ENCODE measurements around the gene CSRP2. TPM values are rescaled to one million over a fixed set of nuclear protein-coding genes. Genes with fewer than 3 reads are reported as not detected.

The CSRP2 gene
- total RNA-seq, 1 donor from 2014 or later, result 53.7 TPM

DNA sequence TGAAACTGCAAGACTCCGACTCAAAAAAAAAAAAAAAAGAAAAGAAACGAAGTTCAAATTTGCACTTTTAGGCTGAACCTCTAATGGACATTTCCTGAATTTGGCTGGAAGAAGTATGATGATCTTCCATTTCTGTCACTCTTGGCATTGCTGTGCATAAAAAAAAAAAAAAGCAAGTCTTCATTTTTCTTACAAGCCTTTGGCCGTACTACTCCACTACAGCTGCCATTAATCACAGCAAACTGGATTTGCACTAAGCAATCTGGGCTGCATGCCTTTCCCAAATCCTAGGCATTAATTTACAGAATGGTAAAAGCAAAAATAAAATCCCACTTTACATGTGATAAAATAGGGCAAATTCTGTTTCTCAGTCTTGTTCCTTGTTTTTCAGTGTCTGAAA is 7.1 kb downstream of the CSRP2 start:
- DNase-seq (ENCODE audit: extremely low spot score, unreplicated experiment), result no peak
- Mint-ChIP-seq H3K4me3 (ENCODE audit: unreplicated experiment) (no peak overlapping the region), H3K36me3 (ENCODE audit: unreplicated experiment) (peaks cover 2% of the 10 kb centered on the region), H3K27me3 (ENCODE audit: unreplicated experiment) (no peaks in the 10 kb centered on the region), H3K4me1 (ENCODE audit: unreplicated experiment) (peaks cover 6% of the 10 kb centered on the region), H3K9me3 (ENCODE audit: unreplicated experiment) (no peaks in the 10 kb centered on the region), H3K27ac (ENCODE audit: unreplicated experiment) (no peak overlapping the region)
- TF ChIP-seq, protein P1, sequence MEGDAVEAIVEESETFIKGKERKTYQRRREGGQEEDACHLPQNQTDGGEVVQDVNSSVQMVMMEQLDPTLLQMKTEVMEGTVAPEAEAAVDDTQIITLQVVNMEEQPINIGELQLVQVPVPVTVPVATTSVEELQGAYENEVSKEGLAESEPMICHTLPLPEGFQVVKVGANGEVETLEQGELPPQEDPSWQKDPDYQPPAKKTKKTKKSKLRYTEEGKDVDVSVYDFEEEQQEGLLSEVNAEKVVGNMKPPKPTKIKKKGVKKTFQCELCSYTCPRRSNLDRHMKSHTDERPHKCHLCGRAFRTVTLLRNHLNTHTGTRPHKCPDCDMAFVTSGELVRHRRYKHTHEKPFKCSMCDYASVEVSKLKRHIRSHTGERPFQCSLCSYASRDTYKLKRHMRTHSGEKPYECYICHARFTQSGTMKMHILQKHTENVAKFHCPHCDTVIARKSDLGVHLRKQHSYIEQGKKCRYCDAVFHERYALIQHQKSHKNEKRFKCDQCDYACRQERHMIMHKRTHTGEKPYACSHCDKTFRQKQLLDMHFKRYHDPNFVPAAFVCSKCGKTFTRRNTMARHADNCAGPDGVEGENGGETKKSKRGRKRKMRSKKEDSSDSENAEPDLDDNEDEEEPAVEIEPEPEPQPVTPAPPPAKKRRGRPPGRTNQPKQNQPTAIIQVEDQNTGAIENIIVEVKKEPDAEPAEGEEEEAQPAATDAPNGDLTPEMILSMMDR (IDR thresholded peaks at IDR 0.05), result no peak

DNA sequence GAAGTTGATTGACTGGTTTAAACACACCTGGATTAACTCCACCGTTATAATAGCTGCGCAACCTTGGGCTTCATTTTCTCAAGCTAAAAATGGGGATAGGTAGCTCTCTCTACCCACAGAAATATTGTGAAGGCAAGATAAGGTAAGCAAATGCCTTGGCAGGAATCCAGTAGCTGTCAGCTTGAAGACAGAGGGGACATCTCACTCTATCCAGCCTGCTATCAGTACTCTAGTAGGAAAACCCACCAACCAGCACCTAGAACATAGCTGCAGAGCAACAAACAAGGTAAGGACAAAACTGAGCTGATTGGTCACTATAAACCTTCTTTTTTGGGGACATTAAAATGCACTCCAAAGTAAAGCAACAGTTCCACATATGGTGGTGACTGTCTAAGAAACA is 7.7 kb downstream of the CSRP2 start:
- DNase-seq (ENCODE audit: extremely low spot score, unreplicated experiment), result no peak
- Mint-ChIP-seq H3K27me3 (ENCODE audit: unreplicated experiment) (no peaks in the 10 kb centered on the region), H3K4me1 (ENCODE audit: unreplicated experiment) (peaks cover 11% of the 10 kb centered on the region), H3K27ac (ENCODE audit: unreplicated experiment) (no peak overlapping the region), H3K4me3 (ENCODE audit: unreplicated experiment) (no peak overlapping the region), H3K36me3 (ENCODE audit: unreplicated experiment) (peaks cover 2% of the 10 kb centered on the region), H3K9me3 (ENCODE audit: unreplicated experiment) (no peaks in the 10 kb centered on the region)
- TF ChIP-seq, protein P1 (IDR thresholded peaks at IDR 0.05), result no peak

DNA sequence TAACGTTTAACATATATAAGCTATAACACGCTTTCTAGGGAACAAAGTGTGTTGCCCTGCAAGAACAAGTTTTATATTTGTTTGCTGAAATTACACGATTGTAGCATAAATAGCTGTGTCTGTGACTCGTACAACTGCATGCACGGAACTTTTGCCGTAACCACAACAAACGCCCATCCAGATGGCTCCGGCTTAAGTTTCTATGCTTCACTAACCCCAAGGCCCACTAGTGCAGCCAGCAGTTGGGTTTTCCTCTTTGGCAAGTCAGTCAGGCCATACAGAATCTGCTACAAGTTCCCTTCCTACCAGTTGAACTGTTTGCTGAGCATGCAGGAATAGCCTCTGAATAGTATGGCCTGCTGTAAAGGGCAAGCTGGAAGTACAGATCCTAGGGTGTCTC is 12.1 kb downstream of the CSRP2 start:
- TF ChIP-seq, protein P1 (IDR thresholded peaks at IDR 0.05), result no peak
- H3K36me3 Mint-ChIP-seq (ENCODE audit: unreplicated experiment), result peaks cover 7% of the 10 kb centered on the region
- no peak for DNase-seq (ENCODE audit: extremely low spot score, unreplicated experiment)
- no peak overlapping the region for H3K27ac Mint-ChIP-seq (ENCODE audit: unreplicated experiment)
- H3K27me3 Mint-ChIP-seq (ENCODE audit: unreplicated experiment), result no peaks in the 10 kb centered on the region
- no peaks in the 10 kb centered on the region for H3K9me3 Mint-ChIP-seq (ENCODE audit: unreplicated experiment)
- no peak overlapping the region for H3K4me3 Mint-ChIP-seq (ENCODE audit: unreplicated experiment)
- peaks cover 41% of the 10 kb centered on the region for H3K4me1 Mint-ChIP-seq (ENCODE audit: unreplicated experiment)

DNA sequence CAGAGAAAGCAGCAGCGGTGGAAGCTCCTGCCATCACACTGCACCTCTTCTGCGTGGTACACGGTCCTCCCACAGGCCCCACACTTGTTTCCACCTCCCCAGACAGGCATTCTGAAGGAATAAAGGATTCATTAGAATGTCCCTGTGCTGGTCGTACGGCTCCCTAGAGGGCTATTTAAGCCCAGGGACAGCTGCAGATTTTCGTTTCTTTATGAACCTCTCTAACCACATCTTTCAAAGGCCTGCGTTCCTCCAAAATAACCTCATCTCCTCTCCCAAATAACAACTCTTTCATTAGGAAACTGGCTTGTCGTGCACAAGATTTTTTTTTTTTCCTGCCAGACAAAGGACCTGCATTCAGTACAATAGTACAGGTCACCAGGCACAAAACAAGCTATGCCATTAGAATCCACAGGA is 12.7 kb downstream of the CSRP2 start:
- H3K4me3 Mint-ChIP-seq (ENCODE audit: unreplicated experiment), result no peak overlapping the region
- H3K27me3 Mint-ChIP-seq (ENCODE audit: unreplicated experiment), result no peaks in the 10 kb centered on the region
- no peaks in the 10 kb centered on the region for H3K9me3 Mint-ChIP-seq (ENCODE audit: unreplicated experiment)
- peak overlapping the region; percentile 87 for H3K27ac Mint-ChIP-seq (ENCODE audit: unreplicated experiment)
- TF ChIP-seq, protein P1 (IDR thresholded peaks at IDR 0.05), result no peak
- H3K36me3 Mint-ChIP-seq (ENCODE audit: unreplicated experiment), result peaks cover 11% of the 10 kb centered on the region
- H3K4me1 Mint-ChIP-seq (ENCODE audit: unreplicated experiment), result peaks cover 43% of the 10 kb centered on the region
- no peak for DNase-seq (ENCODE audit: extremely low spot score, unreplicated experiment)

DNA sequence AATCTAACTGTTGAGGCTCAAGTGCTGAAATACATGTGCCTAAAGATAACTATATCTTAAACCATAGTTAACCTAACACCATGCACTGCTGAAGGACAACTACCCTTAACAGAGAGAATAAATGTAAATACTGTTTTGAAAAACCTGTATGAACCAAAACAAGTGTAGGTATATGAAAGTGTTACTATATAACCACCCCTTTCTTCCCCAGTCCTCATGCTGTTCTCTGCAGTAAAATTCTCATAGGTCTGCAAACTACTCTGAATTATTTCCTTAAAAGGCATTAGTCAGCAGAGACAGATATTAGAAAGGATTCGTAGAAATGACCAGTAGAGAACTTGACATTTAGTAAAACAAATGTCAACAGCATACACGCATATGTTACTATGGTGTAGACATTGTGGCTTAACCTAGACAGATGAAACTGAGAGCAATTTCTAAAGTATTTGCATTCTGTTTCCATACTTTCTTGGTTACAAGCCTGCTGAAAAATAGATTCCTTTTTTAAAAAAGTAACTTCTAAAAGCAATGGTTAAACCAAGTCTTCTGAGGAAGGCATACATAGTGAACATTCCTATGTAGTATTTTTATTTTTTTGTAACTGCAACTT is 13.9 kb downstream of the CSRP2 start:
- no peak overlapping the region for H3K4me3 Mint-ChIP-seq (ENCODE audit: unreplicated experiment)
- TF ChIP-seq, protein P1 (IDR thresholded peaks at IDR 0.05), result no peak
- DNase-seq (ENCODE audit: extremely low spot score, unreplicated experiment), result no peak
- H3K9me3 Mint-ChIP-seq (ENCODE audit: unreplicated experiment), result no peaks in the 10 kb centered on the region
- no peaks in the 10 kb centered on the region for H3K27me3 Mint-ChIP-seq (ENCODE audit: unreplicated experiment)
- H3K36me3 Mint-ChIP-seq (ENCODE audit: unreplicated experiment), result peaks cover 14% of the 10 kb centered on the region
- H3K4me1 Mint-ChIP-seq (ENCODE audit: unreplicated experiment), result peaks cover 43% of the 10 kb centered on the region
- H3K27ac Mint-ChIP-seq (ENCODE audit: unreplicated experiment), result peak overlapping the region; percentile 87
